Right atrium auricular region (tissue), 2 donors: ENCODE measurements around the gene PUM2. TPM values are rescaled to one million over a fixed set of nuclear protein-coding genes. Genes with fewer than 3 reads are reported as not detected.

Experiments
- DNase-seq: peaks from one replicate; pipeline ENCODE4 v3.0.0-alpha.2; 2019; ENCODE audit warnings: low spot score
- H3K27ac ChIP-seq, 2 donors: fragments of 200-600 bp; sonication (generic); 1 replicate in 1 of 2; 2 replicates in 1 of 2; pipeline ENCODE4 v1.5.1; 2016 to 2019
- H3K27me3 ChIP-seq, 2 donors: fragments of 200-600 bp; sonication (generic); one replicate each; pipeline versions ENCODE4 v1.5.1 to v1.6.0; 2017 to 2019
- H3K36me3 ChIP-seq: fragments of 200-600 bp; sonication (generic); one replicate; pipeline ENCODE4 v1.5.1; 2016
- H3K4me1 ChIP-seq, 2 donors: fragments of 200-600 bp; sonication (generic); one replicate each; pipeline versions ENCODE4 v1.5.1 to v1.6.0; 2017 to 2019
- H3K4me3 ChIP-seq, 2 donors: fragments of 200-600 bp; sonication (generic); 1 replicate in 1 of 2; 2 replicates in 1 of 2; pipeline ENCODE4 v1.5.1; 2017 to 2019; ENCODE audit warnings: mild to moderate bottlenecking in 1 of 2, moderate library complexity in 1 of 2
- H3K9me3 ChIP-seq, 2 donors: fragments of 200-600 bp; sonication (generic); one replicate each; pipeline ENCODE4 v1.5.1; 2019
- CTCF ChIP-seq, 2 donors: fragments of 200-600 bp; sonication (generic); IDR thresholded peaks; one replicate each; pipeline ENCODE4 v1.5.1; 2019; ENCODE audit warnings: antibody characterized with exemption in 2 of 2
- total RNA-seq, 2 donors: library from RNA; depleted of rRNA; stranded (reverse); fragments of >200 nt; gene quantifications; one replicate each; pipeline ENCODE4 v1.1.0, GENCODE V29; 2016

The PUM2 gene
- total RNA-seq, 2 donors from 2014 or later: 35.0 to 44.8 TPM

GRCh38 chr2:20307311-20307710 is 43.3 kb downstream of the PUM2 start:
- H3K36me3 ChIP-seq: peaks cover 55% of the 10 kb centered on the region
- no peak for TF ChIP-seq CTCF (IDR thresholded peaks at IDR 0.05)

GRCh38 chr2:20304411-20304810 is 46.2 kb downstream of the PUM2 start:
- Histone ChIP-seq H3K27me3 (no peaks in the 10 kb centered on the region), H3K9me3 (no peaks in the 10 kb centered on the region), H3K36me3 (peaks cover 50% of the 10 kb centered on the region), H3K27ac (no peak overlapping the region), H3K4me3 (no peak overlapping the region), H3K4me1 (no peaks in the 10 kb centered on the region)
- no peak for DNase-seq
- TF ChIP-seq CTCF (IDR thresholded peaks at IDR 0.05): no peak

More at GRCh38 chr2:20307311-20307710, 43.3 kb downstream of the PUM2 start:
- Histone ChIP-seq H3K27ac (no peak overlapping the region), H3K27me3 (no peaks in the 10 kb centered on the region), H3K4me3 (no peak overlapping the region), H3K9me3 (no peaks in the 10 kb centered on the region), H3K4me1 (no peaks in the 10 kb centered on the region)
- no peak for DNase-seq

- Histone ChIP-seq H3K4me3 (no peak overlapping the region), H3K36me3 (peaks cover 54% of the 10 kb centered on the region), H3K9me3 (no peaks in the 10 kb centered on the region), H3K27me3 (no peaks in the 10 kb centered on the region), H3K4me1 (no peaks in the 10 kb centered on the region), H3K27ac (no peak overlapping the region)
- no peak for TF ChIP-seq CTCF (IDR thresholded peaks at IDR 0.05)
- no peak for DNase-seq
Measured at GRCh38 chr2:20303966-20304365, 46.7 kb downstream of the PUM2 start.

GRCh38 chr2:20302019-20302418 is 48.6 kb downstream of the PUM2 start:
- H3K36me3 ChIP-seq: peaks cover 38% of the 10 kb centered on the region
- H3K9me3 ChIP-seq: no peaks in the 10 kb centered on the region
- H3K27ac ChIP-seq: no peak overlapping the region
- no peak overlapping the region for H3K4me3 ChIP-seq
- no peaks in the 10 kb centered on the region for H3K27me3 ChIP-seq
- TF ChIP-seq CTCF (IDR thresholded peaks at IDR 0.05): no peak
- no peaks in the 10 kb centered on the region for H3K4me1 ChIP-seq
- no peak for DNase-seq

GRCh38 chr2:20300656-20301055 is 50.0 kb downstream of the PUM2 start:
- TF ChIP-seq CTCF (IDR thresholded peaks at IDR 0.05): no peak
- Histone ChIP-seq H3K27ac (no peak overlapping the region), H3K27me3 (no peaks in the 10 kb centered on the region), H3K4me3 (no peak overlapping the region), H3K9me3 (no peaks in the 10 kb centered on the region), H3K4me1 (no peaks in the 10 kb centered on the region), H3K36me3 (peaks cover 30% of the 10 kb centered on the region)
- no peak for DNase-seq

GRCh38 chr2:20299113-20299512 is 51.5 kb downstream of the PUM2 start:
- no peak for TF ChIP-seq CTCF (IDR thresholded peaks at IDR 0.05)
- Histone ChIP-seq H3K36me3 (peaks cover 28% of the 10 kb centered on the region), H3K27me3 (no peaks in the 10 kb centered on the region), H3K4me1 (no peaks in the 10 kb centered on the region), H3K4me3 (no peak overlapping the region), H3K9me3 (no peaks in the 10 kb centered on the region), H3K27ac (no peak overlapping the region)
- DNase-seq: no peak
